GM18511 (cell line): ENCODE data around the gene WDR27.
A peak's percentile ranks its signal among the peaks of the same experiment; 100 is the strongest.
"Not testable (repeated sequence)": the region's sequence is repeated elsewhere in the genome, so short reads cannot be mapped to it uniquely, and the experiment has no call there.

Experiments
- ATAC-seq: cut with Tn5 transposase; IDR thresholded peaks from one replicate; pipeline ENCODE4 v1.9.1; 2021; ENCODE audit warnings: mild to moderate bottlenecking, moderate library complexity; ENCODE audit not compliant: unreplicated experiment

Gene WDR27

GRCh38 chr6:169710009-169710408, 8.2 kb upstream of the WDR27 start:
- ATAC-seq = no peak

- ATAC-seq = peak; percentile 70
These were observed 7.5 kb upstream of the WDR27 start for GRCh38 chr6:169709293-169709692.

- no peak for ATAC-seq
These were observed 5.9 kb upstream of the WDR27 start for GRCh38 chr6:169707772-169708171.

- ATAC-seq = peak; percentile 17
These were observed 1.0 kb upstream of the WDR27 start for GRCh38 chr6:169702840-169703246.

- ATAC-seq = peak; percentile 18
These were observed 397 bp downstream of the WDR27 start for GRCh38 chr6:169701311-169701953.

- ATAC-seq = no peak
These were observed 1.5 kb downstream of the WDR27 start for GRCh38 chr6:169700296-169700695.

- ATAC-seq = not testable (repeated sequence)
These were observed 4.7 kb downstream of the WDR27 start for GRCh38 chr6:169697115-169697514.

GRCh38 chr6:169695131-169695530, 6.7 kb downstream of the WDR27 start:
- ATAC-seq = no peak

- ATAC-seq = no peak
These were observed 9.3 kb downstream of the WDR27 start for GRCh38 chr6:169692516-169692915.

- no peak for ATAC-seq
These were observed 10.6 kb downstream of the WDR27 start for GRCh38 chr6:169691260-169691659.

GRCh38 chr6:169689287-169689686, 12.5 kb downstream of the WDR27 start:
- ATAC-seq = no peak

- ATAC-seq = no peak
These were observed 16.0 kb downstream of the WDR27 start for GRCh38 chr6:169685860-169686259.

- no peak for ATAC-seq
These were observed 17.8 kb downstream of the WDR27 start for GRCh38 chr6:169684056-169684455.

- no peak for ATAC-seq
These were observed 23.5 kb downstream of the WDR27 start for GRCh38 chr6:169678342-169678741.

- no peak for ATAC-seq
These were observed 24.7 kb downstream of the WDR27 start for GRCh38 chr6:169677096-169677495.

GRCh38 chr6:169675011-169675410, 26.8 kb downstream of the WDR27 start:
- no peak for ATAC-seq

GRCh38 chr6:169671563-169671962, 30.3 kb downstream of the WDR27 start:
- ATAC-seq = no peak

- no peak for ATAC-seq
These were observed 31.9 kb downstream of the WDR27 start for GRCh38 chr6:169669889-169670288.

GRCh38 chr6:169669147-169669546, 32.7 kb downstream of the WDR27 start:
- no peak for ATAC-seq

- ATAC-seq = no peak
These were observed 33.5 kb downstream of the WDR27 start for GRCh38 chr6:169668203-169668847.

- no peak for ATAC-seq
These were observed 34.1 kb downstream of the WDR27 start for GRCh38 chr6:169667716-169668115.

GRCh38 chr6:169666441-169666840, 35.4 kb downstream of the WDR27 start:
- ATAC-seq = no peak

GRCh38 chr6:169665289-169665688, 36.5 kb downstream of the WDR27 start:
- ATAC-seq = no peak
